HUES6 (cell line): ENCODE data around the gene MMP2.

ENCODE experiments used
- H3K27ac ChIP-seq: 2 replicates; pipeline ENCODE4 v1.7.0; 2013; ENCODE audit warnings: low read depth, mild to moderate bottlenecking, low read length, inconsistent platforms
- H3K27me3 ChIP-seq: 2 replicates; pipeline ENCODE4 v1.6.1; 2013; ENCODE audit warnings: low read length; ENCODE audit not compliant: control insufficient read depth, insufficient read depth
- H3K36me3 ChIP-seq: 2 replicates; pipeline ENCODE4 v1.6.1; 2013; ENCODE audit warnings: low read length; ENCODE audit not compliant: control insufficient read depth, insufficient read depth
- H3K4me1 ChIP-seq: 2 replicates; pipeline ENCODE4 v1.6.1; 2013; ENCODE audit warnings: low read length; ENCODE audit not compliant: control insufficient read depth, insufficient read depth
- H3K4me3 ChIP-seq: 2 replicates; pipeline ENCODE4 v1.5.1; 2013; ENCODE audit warnings: low read depth, low read length
- H3K9ac ChIP-seq: one replicate; pipeline ENCODE4 v1.6.1; 2013; ENCODE audit warnings: mild to moderate bottlenecking, low read length
- H3K9me3 ChIP-seq: 2 replicates; pipeline ENCODE4 v1.6.1; 2013; ENCODE audit warnings: low read depth, low read length; ENCODE audit not compliant: control insufficient read depth, insufficient read depth

The MMP2 gene

GRCh38 chr16:55444754-55445485 lies 34.1 kb upstream of the MMP2 start:
- Histone ChIP-seq H3K27ac (no peak overlapping the region), H3K4me3 (no peak overlapping the region), H3K36me3 (no peaks in the 10 kb centered on the region), H3K27me3 (no peaks in the 10 kb centered on the region), H3K4me1 (no peaks in the 10 kb centered on the region), H3K9ac (no peak overlapping the region), H3K9me3 (no peaks in the 10 kb centered on the region)

GRCh38 chr16:55447231-55447630 lies 31.8 kb upstream of the MMP2 start:
- no peak overlapping the region for H3K4me3 ChIP-seq
- H3K27ac ChIP-seq: no peak overlapping the region
- no peaks in the 10 kb centered on the region for H3K9me3 ChIP-seq
- H3K36me3 ChIP-seq: no peaks in the 10 kb centered on the region
- H3K4me1 ChIP-seq: no peaks in the 10 kb centered on the region
- H3K27me3 ChIP-seq: no peaks in the 10 kb centered on the region
- no peak overlapping the region for H3K9ac ChIP-seq

- Histone ChIP-seq H3K27me3 (no peaks in the 10 kb centered on the region), H3K4me1 (no peaks in the 10 kb centered on the region), H3K9me3 (no peaks in the 10 kb centered on the region), H3K9ac (no peak overlapping the region), H3K36me3 (no peaks in the 10 kb centered on the region), H3K4me3 (no peak overlapping the region), H3K27ac (no peak overlapping the region)
Observed at GRCh38 chr16:55452996-55453395, 26.0 kb upstream of the MMP2 start.

GRCh38 chr16:55453909-55454308 lies 25.1 kb upstream of the MMP2 start:
- Histone ChIP-seq H3K4me1 (no peaks in the 10 kb centered on the region), H3K36me3 (no peaks in the 10 kb centered on the region), H3K27me3 (no peaks in the 10 kb centered on the region), H3K4me3 (no peak overlapping the region), H3K9me3 (no peaks in the 10 kb centered on the region), H3K9ac (no peak overlapping the region), H3K27ac (no peak overlapping the region)

GRCh38 chr16:55454861-55455260 lies 24.1 kb upstream of the MMP2 start:
- H3K4me3 ChIP-seq: no peak overlapping the region
- H3K9me3 ChIP-seq: no peaks in the 10 kb centered on the region
- no peak overlapping the region for H3K27ac ChIP-seq
- H3K4me1 ChIP-seq: no peaks in the 10 kb centered on the region
- H3K9ac ChIP-seq: no peak overlapping the region
- H3K36me3 ChIP-seq: no peaks in the 10 kb centered on the region
- H3K27me3 ChIP-seq: no peaks in the 10 kb centered on the region

GRCh38 chr16:55462241-55462640 lies 16.8 kb upstream of the MMP2 start:
- H3K27ac ChIP-seq: no peak overlapping the region
- H3K36me3 ChIP-seq: no peaks in the 10 kb centered on the region
- H3K4me3 ChIP-seq: no peak overlapping the region
- H3K4me1 ChIP-seq: no peaks in the 10 kb centered on the region
- no peaks in the 10 kb centered on the region for H3K9me3 ChIP-seq
- no peak overlapping the region for H3K9ac ChIP-seq
- peaks cover 4% of the 10 kb centered on the region; the same call in 1 of the 2 replicates for H3K27me3 ChIP-seq

GRCh38 chr16:55464375-55464774 lies 14.6 kb upstream of the MMP2 start:
- H3K36me3 ChIP-seq: no peaks in the 10 kb centered on the region
- peaks cover 23% of the 10 kb centered on the region for H3K27me3 ChIP-seq
- H3K27ac ChIP-seq: no peak overlapping the region
- H3K9ac ChIP-seq: no peak overlapping the region
- no peak overlapping the region for H3K4me3 ChIP-seq
- H3K9me3 ChIP-seq: no peaks in the 10 kb centered on the region
- peaks cover 7% of the 10 kb centered on the region; the same call in 1 of the 2 replicates for H3K4me1 ChIP-seq

GRCh38 chr16:55465077-55465896 lies 13.7 kb upstream of the MMP2 start:
- Histone ChIP-seq H3K36me3 (no peaks in the 10 kb centered on the region), H3K27ac (no peak overlapping the region), H3K9me3 (no peaks in the 10 kb centered on the region), H3K4me3 (no peak overlapping the region), H3K27me3 (peaks cover 27% of the 10 kb centered on the region), H3K4me1 (peaks cover 15% of the 10 kb centered on the region; the same call in 1 of the 2 replicates), H3K9ac (no peak overlapping the region)

GRCh38 chr16:55466209-55466608 lies 12.8 kb upstream of the MMP2 start:
- no peak overlapping the region for H3K27ac ChIP-seq
- peaks cover 24% of the 10 kb centered on the region for H3K4me1 ChIP-seq
- no peak overlapping the region for H3K9ac ChIP-seq
- H3K4me3 ChIP-seq: no peak overlapping the region
- H3K9me3 ChIP-seq: no peaks in the 10 kb centered on the region
- H3K27me3 ChIP-seq: peaks cover 27% of the 10 kb centered on the region
- no peaks in the 10 kb centered on the region for H3K36me3 ChIP-seq

GRCh38 chr16:55467898-55468297 lies 11.1 kb upstream of the MMP2 start:
- Histone ChIP-seq H3K9ac (no peak overlapping the region), H3K27me3 (peaks cover 27% of the 10 kb centered on the region), H3K4me1 (peaks cover 26% of the 10 kb centered on the region), H3K27ac (no peak overlapping the region), H3K36me3 (no peaks in the 10 kb centered on the region), H3K9me3 (no peaks in the 10 kb centered on the region), H3K4me3 (no peak overlapping the region)

GRCh38 chr16:55468352-55468990 lies 10.5 kb upstream of the MMP2 start:
- no peak overlapping the region for H3K27ac ChIP-seq
- no peaks in the 10 kb centered on the region for H3K9me3 ChIP-seq
- H3K9ac ChIP-seq: no peak overlapping the region
- H3K27me3 ChIP-seq: peaks cover 28% of the 10 kb centered on the region
- no peak overlapping the region for H3K4me3 ChIP-seq
- peaks cover 26% of the 10 kb centered on the region for H3K4me1 ChIP-seq
- H3K36me3 ChIP-seq: no peaks in the 10 kb centered on the region
